ENCODE results near the gene STIM1. TPM values are rescaled to one million over a fixed set of nuclear protein-coding genes. Genes with fewer than 3 reads are reported as not detected.

Gene STIM1
- total and polyA plus RNA-seq, 7 donors: 52.1 to 147 (median 109) TPM

DNA sequence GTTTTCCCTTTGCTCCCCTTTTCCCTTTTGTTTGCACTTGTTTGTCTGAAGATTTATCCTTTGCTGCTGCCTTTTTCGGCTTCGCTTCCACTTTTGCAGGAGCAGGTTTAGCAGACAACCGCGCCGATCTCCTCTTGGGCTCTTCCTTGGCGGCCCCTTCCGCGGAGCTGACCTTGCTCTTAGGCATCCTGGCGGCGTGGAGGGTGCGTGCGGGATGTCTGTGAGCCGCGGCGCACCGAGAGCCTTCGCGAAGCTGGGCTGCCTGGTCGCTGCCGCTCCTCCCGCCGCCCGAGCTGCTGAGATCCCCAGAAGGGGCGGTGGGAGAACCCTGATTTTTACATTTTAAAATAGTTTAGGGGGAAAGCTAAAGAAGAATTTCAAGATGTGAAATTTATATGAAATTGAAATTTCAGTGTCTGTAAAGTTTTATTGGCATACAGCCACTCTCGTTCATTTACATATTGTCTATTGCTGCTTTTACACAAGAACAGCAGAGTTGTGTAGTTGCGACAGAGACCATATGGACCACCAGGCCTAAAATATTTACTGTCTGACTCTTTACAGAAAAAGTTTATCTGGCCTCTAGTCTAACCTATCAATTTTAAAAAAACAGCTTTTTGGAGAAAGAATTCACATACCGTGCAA is 133.9 kb downstream of the STIM1 start:
- TF ChIP-seq, protein P1, sequence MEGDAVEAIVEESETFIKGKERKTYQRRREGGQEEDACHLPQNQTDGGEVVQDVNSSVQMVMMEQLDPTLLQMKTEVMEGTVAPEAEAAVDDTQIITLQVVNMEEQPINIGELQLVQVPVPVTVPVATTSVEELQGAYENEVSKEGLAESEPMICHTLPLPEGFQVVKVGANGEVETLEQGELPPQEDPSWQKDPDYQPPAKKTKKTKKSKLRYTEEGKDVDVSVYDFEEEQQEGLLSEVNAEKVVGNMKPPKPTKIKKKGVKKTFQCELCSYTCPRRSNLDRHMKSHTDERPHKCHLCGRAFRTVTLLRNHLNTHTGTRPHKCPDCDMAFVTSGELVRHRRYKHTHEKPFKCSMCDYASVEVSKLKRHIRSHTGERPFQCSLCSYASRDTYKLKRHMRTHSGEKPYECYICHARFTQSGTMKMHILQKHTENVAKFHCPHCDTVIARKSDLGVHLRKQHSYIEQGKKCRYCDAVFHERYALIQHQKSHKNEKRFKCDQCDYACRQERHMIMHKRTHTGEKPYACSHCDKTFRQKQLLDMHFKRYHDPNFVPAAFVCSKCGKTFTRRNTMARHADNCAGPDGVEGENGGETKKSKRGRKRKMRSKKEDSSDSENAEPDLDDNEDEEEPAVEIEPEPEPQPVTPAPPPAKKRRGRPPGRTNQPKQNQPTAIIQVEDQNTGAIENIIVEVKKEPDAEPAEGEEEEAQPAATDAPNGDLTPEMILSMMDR (IDR thresholded peaks at IDR 0.05): no peak
- intact Hi-C loops (cut with DNase I): no loop called here
- ATAC-seq (no peak), DNase-seq (peak in 1 of 2 donors; percentile 23)
- 71 to 74% (median 72%) methylated on average over 27 of the region's 27 CpGs for WGBS, 3 donors
- peaks cover 39% of the 10 kb centered on the region for H3K4me1 ChIP-seq
- H3K9me3 ChIP-seq: peaks cover 6% of the 10 kb centered on the region
- no peak overlapping the region for H3K27ac ChIP-seq
- H3K4me3 ChIP-seq: no peak overlapping the region
- no peaks in the 10 kb centered on the region for H3K27me3 ChIP-seq (ENCODE audit: insufficient read depth in 3 of 3, low read length in 2 of 3)
- H3K36me3 ChIP-seq (ENCODE audit: insufficient read depth in 1 of 2, low read depth in 1 of 2): no peaks in the 10 kb centered on the region

DNA sequence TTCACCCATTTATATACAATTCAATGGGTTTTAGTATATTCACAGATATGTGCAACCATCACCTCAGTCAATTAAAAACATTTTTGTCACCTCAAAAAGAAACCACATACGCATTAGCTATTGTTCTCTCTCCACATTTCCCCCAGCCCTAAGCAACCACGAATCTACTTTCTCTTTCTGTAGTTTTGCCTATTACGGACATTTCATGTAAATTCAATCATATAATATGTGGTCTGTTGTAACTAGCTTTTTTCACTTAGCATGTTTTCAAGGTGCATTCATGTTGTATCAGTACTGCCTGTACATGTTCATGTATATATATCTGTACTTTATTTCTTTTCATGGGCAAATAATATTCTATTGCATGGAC is 134.4 kb downstream of the STIM1 start:
- no peak overlapping the region for H3K4me3 ChIP-seq
- no peaks in the 10 kb centered on the region for H3K27me3 ChIP-seq (ENCODE audit: insufficient read depth in 3 of 3, low read length in 2 of 3)
- 86 to 96% (median 92%) methylated on average over 3 of the region's 3 CpGs for WGBS, 3 donors
- intact Hi-C loops (cut with DNase I): no loop called here
- peaks cover 8% of the 10 kb centered on the region for H3K9me3 ChIP-seq
- TF ChIP-seq, protein P1 (IDR thresholded peaks at IDR 0.05): no peak
- no peak overlapping the region for H3K27ac ChIP-seq
- ATAC-seq (no peak), DNase-seq (no peak)
- no peaks in the 10 kb centered on the region for H3K36me3 ChIP-seq (ENCODE audit: insufficient read depth in 1 of 2, low read depth in 1 of 2)
- peaks cover 34% of the 10 kb centered on the region for H3K4me1 ChIP-seq

DNA sequence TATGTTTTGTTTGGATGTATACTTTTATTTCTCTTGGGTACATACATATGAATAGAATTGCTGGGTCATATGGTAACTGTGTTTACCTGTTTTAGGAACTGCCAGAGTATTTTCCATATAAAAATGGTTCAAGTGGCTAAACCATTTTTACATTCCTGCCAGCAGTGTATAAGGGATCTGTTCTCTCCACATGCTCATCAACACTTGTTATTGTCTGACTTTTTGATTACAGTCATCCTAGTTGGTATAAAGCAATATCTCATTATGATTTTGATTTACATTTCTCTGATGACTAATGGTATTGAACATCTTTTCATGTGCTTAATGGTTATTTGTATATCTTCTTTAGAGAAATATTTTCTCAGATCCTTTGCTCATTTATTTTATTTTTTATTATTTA is 134.9 kb downstream of the STIM1 start:
- peaks cover 29% of the 10 kb centered on the region for H3K4me1 ChIP-seq
- DNase-seq (no peak), ATAC-seq (no peak)
- TF ChIP-seq, protein P1 (IDR thresholded peaks at IDR 0.05): no peak
- peaks cover 8% of the 10 kb centered on the region for H3K9me3 ChIP-seq
- no peak overlapping the region for H3K4me3 ChIP-seq
- H3K36me3 ChIP-seq (ENCODE audit: insufficient read depth in 1 of 2, low read depth in 1 of 2): no peaks in the 10 kb centered on the region
- H3K27me3 ChIP-seq (ENCODE audit: insufficient read depth in 3 of 3, low read length in 2 of 3): no peaks in the 10 kb centered on the region
- intact Hi-C loops (cut with DNase I): no loop called here
- H3K27ac ChIP-seq: no peak overlapping the region

DNA sequence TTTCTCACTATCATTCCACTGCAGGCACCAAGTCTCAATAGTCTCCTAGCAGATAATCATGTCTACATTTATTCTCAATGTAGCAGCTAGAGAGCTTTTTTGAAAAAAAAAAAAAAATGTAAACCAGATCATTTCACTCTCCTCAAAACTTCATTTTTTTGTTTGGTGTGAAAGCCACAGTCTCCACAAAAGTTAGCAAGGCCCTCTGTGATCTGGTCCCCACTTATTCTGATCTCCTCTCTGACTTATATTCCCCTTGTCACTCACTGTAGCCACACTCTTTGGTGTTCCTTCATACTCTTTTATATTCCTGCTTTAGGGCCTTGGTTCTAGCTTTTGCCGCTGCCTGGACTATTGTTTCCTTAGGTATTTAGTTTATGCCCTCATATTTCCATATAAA is 137.5 kb downstream of the STIM1 start:
- ATAC-seq: no peak
- 96 to 100% (median 97%) methylated on average over 1 of the region's 1 CpG for WGBS, 3 donors
- Histone ChIP-seq H3K36me3 (ENCODE audit: insufficient read depth in 1 of 2, low read depth in 1 of 2) (no peaks in the 10 kb centered on the region), H3K9me3 (peaks cover 8% of the 10 kb centered on the region), H3K27ac (no peak overlapping the region), H3K4me1 (peaks cover 27% of the 10 kb centered on the region), H3K27me3 (ENCODE audit: insufficient read depth in 3 of 3, low read length in 2 of 3) (no peaks in the 10 kb centered on the region), H3K4me3 (no peak overlapping the region)
- TF ChIP-seq, protein P1 (IDR thresholded peaks at IDR 0.05): no peak
- DNase-seq: no peak
- intact Hi-C loops (cut with DNase I): no loop called here

DNA sequence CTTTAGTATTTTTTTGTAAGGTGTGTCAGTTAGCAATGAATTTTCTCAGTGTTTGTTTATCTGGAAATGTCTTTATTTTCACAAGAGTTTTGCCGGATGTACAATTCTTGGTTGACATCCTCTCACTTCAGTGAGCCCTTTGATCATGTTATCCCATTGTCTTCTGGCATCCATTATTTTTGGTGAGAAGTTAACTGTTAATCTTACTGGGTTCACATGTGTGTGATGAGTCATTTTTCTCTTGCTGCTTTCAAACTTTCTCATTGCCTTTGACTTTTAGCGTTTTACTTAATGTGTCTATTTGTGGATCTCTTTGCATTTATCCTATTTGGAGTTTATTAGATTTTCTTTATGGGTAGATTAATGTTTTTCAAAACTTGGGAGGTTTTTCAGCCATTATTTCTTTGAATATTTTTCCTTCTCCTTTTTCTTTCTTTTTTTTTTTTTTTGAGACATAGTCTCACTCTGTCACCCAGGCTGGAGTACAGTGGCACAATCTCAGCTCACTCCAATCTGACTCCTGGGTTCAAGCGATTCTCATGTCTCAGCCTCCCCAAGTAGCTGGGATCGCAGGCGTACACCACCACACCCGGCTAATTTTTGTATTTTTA is 138.7 kb downstream of the STIM1 start:
- WGBS, 3 donors: 92 to 95% (median 94%) methylated on average over 6 of the region's 6 CpGs
- DNase-seq: no peak
- H3K27ac ChIP-seq: no peak overlapping the region
- ATAC-seq: peak in 1 of 4 donors; percentile 38
- H3K27me3 ChIP-seq (ENCODE audit: insufficient read depth in 3 of 3, low read length in 2 of 3): no peaks in the 10 kb centered on the region
- H3K36me3 ChIP-seq (ENCODE audit: insufficient read depth in 1 of 2, low read depth in 1 of 2): no peaks in the 10 kb centered on the region
- TF ChIP-seq, protein P1 (IDR thresholded peaks at IDR 0.05): no peak
- intact Hi-C loops (cut with DNase I): no loop called here
- peaks cover 32% of the 10 kb centered on the region for H3K4me1 ChIP-seq
- H3K9me3 ChIP-seq: peaks cover 8% of the 10 kb centered on the region
- H3K4me3 ChIP-seq: no peak overlapping the region

All from psoas muscle (tissue), 8 donors.